CD4-positive, alpha-beta T cell treated with Interleukin-10 for 1 hour (primary cell): ENCODE results near the gene DUS4L.
"Not testable (repeated sequence)": the region's sequence is repeated elsewhere in the genome, so short reads cannot be mapped to it uniquely, and the experiment has no call there.

Source experiments
- DNase-seq: peaks from one replicate; pipeline ENCODE4 v3.0.0-alpha.2; 2020

DUS4L gene

GRCh38 chr7:107563775-107564552 lies at the start of gene DUS4L, which contains the start of gene COG5:
DUS4L (plus strand) TSS chr7:107563971; CDS start chr7:107567071, 3,100 bp downstream.
COG5 (minus strand) TSS chr7:107563920; CDS start chr7:107563896, 24 bp downstream.
- peak; percentile 86 for DNase-seq

GRCh38 chr7:107526672-107527071 lies 37.1 kb upstream of the DUS4L start:
- no peak for DNase-seq

GRCh38 chr7:107527196-107527595 lies 36.6 kb upstream of the DUS4L start:
- no peak for DNase-seq

GRCh38 chr7:107528461-107528860 lies 35.3 kb upstream of the DUS4L start:
- no peak for DNase-seq

GRCh38 chr7:107530751-107531150 lies 33.0 kb upstream of the DUS4L start:
- DNase-seq = no peak

- DNase-seq = no peak
Measured at GRCh38 chr7:107534139-107534538, 29.6 kb upstream of the DUS4L start.

GRCh38 chr7:107537228-107537627 lies 26.5 kb upstream of the DUS4L start:
- not testable (repeated sequence) for DNase-seq

GRCh38 chr7:107538001-107538400 lies 25.8 kb upstream of the DUS4L start:
- no peak for DNase-seq

- DNase-seq = no peak
Measured at GRCh38 chr7:107543338-107543993, 20.3 kb upstream of the DUS4L start.

- DNase-seq = no peak
Measured at GRCh38 chr7:107544848-107545591, 18.8 kb upstream of the DUS4L start.

- DNase-seq = no peak
Measured at GRCh38 chr7:107551936-107552335, 11.8 kb upstream of the DUS4L start.

- DNase-seq = no peak
Measured at GRCh38 chr7:107555893-107556292, 7.9 kb upstream of the DUS4L start.

GRCh38 chr7:107559864-107560263 lies 3.9 kb upstream of the DUS4L start:
- DNase-seq = no peak

- peak; percentile 47 for DNase-seq
Measured at GRCh38 chr7:107560898-107561516, 2.8 kb upstream of the DUS4L start.

GRCh38 chr7:107563081-107563774 lies 543 bp upstream of the DUS4L start:
- no peak for DNase-seq

- DNase-seq = no peak
Measured at GRCh38 chr7:107564553-107565298, 955 bp downstream of the DUS4L start.

- DNase-seq = no peak
Measured at GRCh38 chr7:107570298-107570697, 6.5 kb downstream of the DUS4L start.

- no peak for DNase-seq
Measured at GRCh38 chr7:107573537-107573936, 9.8 kb downstream of the DUS4L start.

- no peak for DNase-seq
Measured at GRCh38 chr7:107579554-107579884, 15.7 kb downstream of the DUS4L start.

GRCh38 chr7:107579885-107580715 lies 16.3 kb downstream of the DUS4L start, which contains the start of gene BCAP29:
BCAP29 (plus strand) TSS chr7:107580246; CDS start chr7:107580773, 527 bp downstream.
- peak; percentile 67 for DNase-seq
